HG02759 (cell line): ENCODE data around the gene NUP98.
"Not testable (repeated sequence)": the region's sequence is repeated elsewhere in the genome, so short reads cannot be mapped to it uniquely, and the experiment has no call there.

Experiments
- ATAC-seq: cut with Tn5 transposase; IDR thresholded peaks from one replicate; pipeline ENCODE4 v1.9.1; 2021; ENCODE audit warnings: mild to moderate bottlenecking, moderate library complexity; ENCODE audit not compliant: unreplicated experiment

The NUP98 gene

GRCh38 chr11:3645552-3645951 lies 151.8 kb downstream of the NUP98 start:
- ATAC-seq = no peak

GRCh38 chr11:3644817-3645235 lies 152.5 kb downstream of the NUP98 start, which contains the start of gene ART1:
TSS of gene ART1 (plus strand) at chr11:3645128. CDS start at chr11:3659214, 14,086 bp downstream.
- ATAC-seq = no peak

GRCh38 chr11:3643102-3643546 lies 154.2 kb downstream of the NUP98 start:
- not testable (repeated sequence) for ATAC-seq

- peak; percentile 50 for ATAC-seq
Observed at GRCh38 chr11:3642071-3642951, 155.0 kb downstream of the NUP98 start.

GRCh38 chr11:3641701-3642070 lies 155.7 kb downstream of the NUP98 start, which contains the start of gene ART5:
TSS of gene ART5 (minus strand) at chr11:3641992. CDS start at chr11:3641862, 130 bp downstream.
- no peak for ATAC-seq

GRCh38 chr11:3641191-3641590 lies 156.2 kb downstream of the NUP98 start:
- ATAC-seq = no peak

GRCh38 chr11:3639841-3640240 lies 157.5 kb downstream of the NUP98 start:
- ATAC-seq = no peak

GRCh38 chr11:3638513-3638912 lies 158.8 kb downstream of the NUP98 start:
- ATAC-seq = no peak

GRCh38 chr11:3637201-3637600 lies 160.2 kb downstream of the NUP98 start:
- ATAC-seq = no peak

GRCh38 chr11:3635641-3636375 lies 161.5 kb downstream of the NUP98 start:
- ATAC-seq = no peak

GRCh38 chr11:3632070-3632660 lies 165.2 kb downstream of the NUP98 start:
- no peak for ATAC-seq

GRCh38 chr11:3631331-3631730 lies 166.0 kb downstream of the NUP98 start:
- no peak for ATAC-seq

- no peak for ATAC-seq
Observed at GRCh38 chr11:3627291-3627690, 170.1 kb downstream of the NUP98 start.

- ATAC-seq = no peak
Observed at GRCh38 chr11:3626250-3626960, 170.9 kb downstream of the NUP98 start.
